GM18873 (cell line): Measurements from ENCODE around the gene KCNK18.
"Not testable (repeated sequence)": the region's sequence is repeated elsewhere in the genome, so short reads cannot be mapped to it uniquely, and the experiment has no call there.

Source experiments
- ATAC-seq: cut with Tn5 transposase; IDR thresholded peaks from one replicate; pipeline ENCODE4 v1.9.1; 2021; ENCODE audit warnings: mild to moderate bottlenecking, moderate library complexity, moderate number of reproducible peaks; ENCODE audit not compliant: unreplicated experiment, low FRiP score

The KCNK18 gene

DNA sequence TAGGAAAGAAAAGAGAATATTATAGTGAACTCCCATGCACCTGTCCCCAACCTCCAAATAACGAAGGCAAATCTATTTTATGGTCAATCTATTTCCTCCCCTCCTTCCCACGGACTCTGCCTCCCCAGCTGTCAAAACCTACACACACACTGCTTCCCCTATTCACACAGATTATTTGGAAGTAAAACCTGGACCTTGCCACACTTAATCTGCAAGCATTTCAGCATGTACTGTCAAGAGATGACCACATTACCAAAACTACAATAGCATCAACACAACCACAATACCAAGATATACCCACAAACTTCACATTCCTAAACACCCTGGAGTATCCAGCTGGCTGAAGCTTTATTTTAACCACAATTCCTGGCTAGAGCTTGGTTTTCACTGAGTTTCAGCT lies 27.8 kb upstream of the KCNK18 start:
- ATAC-seq: no peak

DNA sequence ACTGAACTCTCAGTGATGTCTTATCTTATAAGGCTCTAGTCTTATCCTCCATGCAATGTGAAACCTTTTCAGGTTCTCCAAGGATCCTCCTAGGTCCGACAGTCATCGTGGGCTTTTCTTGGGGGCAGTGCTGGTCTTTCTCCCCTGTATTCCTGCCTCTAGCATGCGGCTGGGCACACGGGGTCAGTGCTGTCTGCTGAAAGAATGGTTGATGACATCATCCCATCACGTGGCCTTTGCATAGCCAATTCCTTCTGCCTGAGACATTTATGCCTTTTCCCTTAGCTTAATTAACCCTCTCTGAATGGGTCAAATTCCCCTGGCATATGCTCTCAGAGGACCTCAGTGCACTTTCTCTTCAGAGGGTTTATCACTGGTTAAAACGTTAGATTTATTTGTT lies 27.0 kb upstream of the KCNK18 start:
- ATAC-seq: no peak

DNA sequence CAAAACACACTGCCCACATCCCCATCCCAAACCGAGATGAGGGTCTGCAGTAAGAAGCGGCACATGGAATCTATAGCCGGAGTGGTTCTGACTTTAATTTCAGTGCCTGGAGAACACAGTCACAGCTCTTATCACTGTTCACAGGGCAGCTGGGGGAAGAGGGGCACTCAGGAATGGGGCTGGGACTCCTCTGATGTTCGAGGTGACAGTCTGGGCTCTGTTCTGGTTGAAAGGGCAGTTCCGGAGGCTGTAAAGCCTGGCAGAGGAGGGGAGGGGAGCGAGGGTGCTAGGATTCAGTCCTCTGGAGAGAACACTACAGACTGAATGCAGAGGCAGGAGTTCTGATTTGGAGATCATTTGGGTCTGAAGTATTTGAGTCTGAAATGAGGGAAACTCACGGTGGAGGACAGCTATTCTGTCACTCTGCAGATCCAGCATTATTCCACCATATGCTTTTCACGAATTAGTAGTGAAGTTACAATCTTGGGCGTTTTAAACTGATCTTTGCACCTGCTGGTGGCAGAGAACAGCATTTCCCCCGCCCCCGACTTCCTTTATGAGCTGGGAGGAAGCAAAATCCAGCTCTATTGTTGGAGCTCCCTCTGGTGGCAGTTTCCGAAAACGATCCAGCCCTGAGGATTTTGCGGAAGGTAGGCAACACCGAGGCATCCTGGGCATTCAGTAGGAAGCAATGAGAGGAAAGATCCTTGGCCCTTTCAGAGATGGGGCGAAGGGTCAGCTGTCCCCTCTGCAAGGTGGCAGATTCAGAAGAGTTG lies 22.7 kb upstream of the KCNK18 start:
- ATAC-seq: peak; percentile 75

DNA sequence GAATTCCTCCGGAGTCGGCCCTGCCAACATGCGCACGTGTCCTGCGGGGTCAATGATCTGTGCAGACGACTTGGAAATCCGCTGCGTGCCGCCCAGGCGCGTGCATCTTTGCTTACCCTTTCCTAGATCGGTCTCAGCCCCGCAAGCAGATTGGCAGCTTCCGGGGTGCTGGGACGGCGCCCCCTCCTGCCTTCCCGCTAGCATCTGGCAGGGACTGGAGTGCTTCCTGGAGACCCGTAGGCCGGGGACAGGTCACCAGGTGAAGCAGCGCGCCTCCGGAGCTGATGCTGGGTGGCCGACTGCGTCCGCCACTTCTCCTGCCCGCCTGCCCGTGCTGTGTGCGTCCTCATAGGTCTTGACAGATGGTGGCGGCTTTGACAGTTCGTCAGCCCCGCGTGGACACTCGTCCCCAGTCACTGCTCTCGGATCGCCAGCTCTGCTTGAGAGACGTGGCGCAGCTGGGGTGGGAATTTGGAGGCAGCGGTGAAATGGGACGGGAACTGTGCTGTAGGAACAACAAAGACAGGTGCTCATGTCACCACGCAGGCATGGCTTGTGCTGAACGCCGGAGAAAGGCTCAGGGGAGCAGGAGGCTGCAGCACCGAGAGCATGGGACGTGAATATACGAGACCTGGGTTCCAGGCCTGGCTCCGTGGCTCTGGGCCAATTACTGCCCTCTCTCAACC lies 21.9 kb upstream of the KCNK18 start:
- peak; percentile 20 for ATAC-seq

DNA sequence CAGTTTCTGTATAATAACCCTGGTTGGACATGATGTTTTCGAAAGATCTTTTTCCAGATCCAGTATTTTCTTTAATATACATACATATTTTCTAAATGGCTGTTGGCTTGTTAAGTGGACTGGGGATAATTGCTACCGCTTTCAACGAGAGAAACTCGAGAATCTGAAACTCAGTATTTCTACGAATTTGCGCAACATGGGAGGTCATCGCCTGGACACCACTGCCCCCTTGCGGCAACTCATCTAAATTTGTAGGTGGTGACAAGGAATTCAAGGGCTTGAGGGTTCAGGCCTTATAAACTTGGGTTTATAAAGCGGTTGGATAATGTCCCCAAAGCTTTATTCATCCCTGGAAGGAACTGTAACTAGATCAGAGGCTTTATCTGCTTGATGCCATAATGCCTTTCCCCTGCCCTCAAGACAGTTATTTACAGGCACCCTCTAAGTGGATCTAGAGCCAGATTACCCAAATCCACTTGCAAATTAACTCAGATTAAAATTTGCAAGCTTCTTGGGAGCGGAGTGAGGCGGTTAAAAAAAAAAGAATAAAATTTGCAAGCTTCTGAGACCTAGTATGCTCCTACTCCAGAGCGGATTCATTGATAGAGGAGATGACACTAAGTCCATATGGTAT lies 21.3 kb upstream of the KCNK18 start:
- peak; percentile 39 for ATAC-seq

DNA sequence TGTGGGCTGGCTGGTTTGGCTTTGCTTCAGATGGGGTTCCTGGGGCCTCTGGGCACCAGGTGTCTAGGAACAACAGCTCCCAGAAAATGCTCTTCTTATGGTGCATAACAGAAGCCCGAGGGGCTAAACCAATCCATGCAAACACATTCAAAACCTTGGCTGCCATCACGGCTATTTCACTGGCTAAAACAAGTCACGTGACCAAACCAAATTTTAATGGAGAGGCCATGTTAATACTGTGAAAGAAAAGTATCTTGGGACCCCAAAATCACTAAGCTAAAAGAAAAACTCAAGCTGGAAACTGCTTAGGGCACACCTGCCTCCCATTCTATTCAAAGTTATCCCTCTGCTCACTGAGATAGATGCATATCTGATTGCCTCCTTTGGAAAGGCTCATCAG lies 19.1 kb upstream of the KCNK18 start:
- no peak for ATAC-seq

DNA sequence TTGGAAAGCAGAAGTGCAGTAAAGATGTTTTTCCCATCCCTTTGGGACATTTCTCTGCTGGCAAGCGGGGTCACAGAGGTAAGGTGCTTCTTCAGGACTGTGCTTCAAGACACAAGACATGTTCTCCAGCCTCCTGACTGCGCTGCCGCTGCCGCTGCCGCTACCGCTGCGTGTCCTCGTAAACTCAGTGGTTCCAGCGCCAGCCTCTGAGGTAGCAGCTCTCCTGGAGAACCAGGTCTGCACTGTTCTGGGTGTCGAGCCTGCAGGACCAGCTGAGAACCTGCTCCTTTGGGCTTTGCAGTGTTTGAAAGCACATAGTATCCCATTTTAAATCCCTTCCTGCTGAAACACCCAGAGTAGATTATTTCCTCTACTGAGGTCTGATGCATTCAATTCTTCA lies 13.0 kb upstream of the KCNK18 start:
- no peak for ATAC-seq

DNA sequence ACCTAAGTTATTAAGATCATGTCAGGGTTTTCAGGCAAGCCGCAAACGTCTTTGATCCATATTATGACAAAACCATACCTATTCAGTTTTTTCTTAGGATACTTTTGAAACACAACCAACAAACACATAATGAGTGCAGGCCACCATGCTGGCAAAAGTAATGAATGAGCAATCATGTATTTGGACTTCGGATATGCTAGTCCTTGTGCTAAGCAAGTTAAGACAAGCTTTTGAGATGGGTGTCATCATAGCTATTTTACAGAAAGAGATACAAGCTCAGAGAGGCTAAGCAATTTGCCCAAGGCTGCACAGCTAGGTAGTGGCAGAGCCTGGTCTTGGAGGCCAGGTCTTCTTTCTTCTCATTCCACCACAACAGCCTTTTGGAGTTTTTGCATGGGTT lies 12.5 kb upstream of the KCNK18 start:
- ATAC-seq: no peak

DNA sequence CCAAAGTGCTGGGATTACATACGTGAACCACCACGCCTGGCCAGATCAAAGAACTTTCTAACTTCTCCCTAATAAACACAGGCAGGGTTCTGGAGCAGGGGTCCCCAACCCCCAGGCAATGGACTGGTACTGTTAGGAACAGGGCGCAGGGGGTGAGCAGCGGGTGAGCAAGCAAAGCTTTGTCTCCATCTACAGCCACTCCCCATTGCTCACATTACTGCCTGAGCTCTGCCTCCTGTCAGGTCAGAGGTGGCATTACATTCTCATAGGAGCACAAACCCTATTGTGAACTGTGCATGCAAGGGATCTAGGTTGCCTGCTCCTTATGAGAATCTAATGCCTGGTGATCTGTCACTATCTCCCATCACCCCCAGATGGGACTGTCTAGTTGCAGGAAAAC lies 11.5 kb upstream of the KCNK18 start:
- ATAC-seq: not testable (repeated sequence)

DNA sequence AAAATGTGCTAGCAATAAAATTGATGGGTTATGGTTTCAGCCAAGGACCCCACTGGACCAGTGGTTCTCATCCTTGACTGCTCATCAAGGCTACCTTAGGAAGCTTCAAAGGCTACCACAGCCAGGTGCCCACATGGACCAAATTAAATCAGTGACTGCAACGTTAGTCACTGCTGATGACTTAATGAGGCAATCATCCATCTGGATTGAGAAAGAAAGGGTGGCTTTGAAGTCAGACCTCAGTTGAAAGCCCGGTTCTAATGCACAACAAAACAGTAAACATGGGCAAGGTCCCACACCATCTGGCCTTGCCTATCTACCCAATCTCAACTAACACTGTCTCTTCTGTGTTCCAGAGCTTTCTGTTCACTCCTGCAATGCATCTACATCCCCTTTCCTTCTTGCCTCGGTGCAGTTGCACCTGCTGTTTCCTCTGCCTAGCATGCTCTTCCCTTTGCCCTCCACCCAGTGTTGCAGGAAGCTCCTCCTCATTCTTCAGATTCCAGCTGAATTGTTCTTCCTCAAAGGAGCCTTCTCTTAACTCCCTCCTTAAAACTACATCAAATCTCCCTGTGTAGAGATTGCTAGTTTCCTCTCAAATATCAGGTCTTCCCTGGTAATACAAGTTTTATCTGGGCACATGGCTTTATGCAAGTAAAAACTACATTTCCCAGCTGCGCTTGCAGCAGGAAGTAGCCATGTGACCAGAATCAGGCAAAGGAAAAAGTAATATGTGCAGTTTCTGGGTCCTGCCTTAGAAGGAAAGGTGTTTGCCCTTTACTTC lies 10.3 kb upstream of the KCNK18 start:
- ATAC-seq: no peak

DNA sequence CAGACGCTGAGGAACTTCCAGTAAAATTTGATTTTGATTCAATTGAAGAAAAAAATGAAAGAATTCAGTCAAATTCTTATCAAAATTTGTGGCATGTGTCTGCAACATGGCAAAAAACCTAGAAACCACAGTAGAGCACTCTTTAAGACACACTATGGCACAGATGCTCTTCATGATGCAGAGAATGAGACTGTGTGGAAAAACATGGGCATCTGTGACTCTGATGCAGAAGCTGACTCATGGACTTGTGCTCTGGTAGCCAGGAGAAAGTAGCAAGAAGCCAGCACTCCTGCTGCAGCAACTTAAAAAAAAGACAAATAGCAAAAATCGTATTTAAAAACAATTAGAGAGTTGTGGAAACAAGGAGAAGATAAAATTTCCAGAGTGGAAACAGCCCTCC lies 8.9 kb upstream of the KCNK18 start:
- no peak for ATAC-seq

DNA sequence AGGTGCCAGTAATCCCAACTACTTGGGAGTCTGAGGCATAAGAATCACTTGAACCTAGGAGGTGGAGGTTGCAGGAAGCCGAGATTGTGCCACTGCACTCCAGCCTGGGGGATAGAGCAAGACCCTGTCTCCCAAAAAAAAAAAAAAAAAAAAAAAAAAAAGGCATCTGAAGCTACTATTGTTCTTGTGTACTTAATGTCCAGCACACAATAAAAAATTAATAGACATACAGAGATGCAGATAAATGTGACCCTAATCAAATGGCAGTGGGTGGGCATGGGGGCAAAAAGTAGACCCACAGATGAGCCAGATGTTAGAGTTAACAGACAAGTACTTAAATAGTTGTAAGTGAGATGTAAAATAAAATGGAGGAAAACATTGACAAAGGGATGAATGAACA lies 7.7 kb upstream of the KCNK18 start:
- ATAC-seq: no peak

DNA sequence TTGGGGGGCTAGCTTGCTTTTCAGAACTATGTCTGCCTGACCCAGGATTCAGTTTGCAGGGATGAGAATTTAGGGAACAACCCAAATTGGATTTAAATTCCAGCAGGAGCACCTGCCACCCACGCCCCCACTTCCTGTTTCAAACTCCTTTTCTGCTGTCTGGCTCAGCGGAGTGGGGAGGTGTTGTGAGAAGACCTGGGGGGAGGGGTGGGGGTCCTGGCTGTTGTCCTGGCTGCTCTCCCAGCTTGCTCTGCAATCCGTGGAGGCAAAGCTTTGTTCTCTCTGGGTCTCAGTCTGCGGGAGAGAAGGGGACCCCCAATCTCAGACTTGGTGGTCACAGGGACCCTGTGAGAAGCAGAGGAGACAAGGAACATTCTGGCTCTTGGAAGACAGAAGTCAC lies 799 bp downstream of the KCNK18 start:
- no peak for ATAC-seq

DNA sequence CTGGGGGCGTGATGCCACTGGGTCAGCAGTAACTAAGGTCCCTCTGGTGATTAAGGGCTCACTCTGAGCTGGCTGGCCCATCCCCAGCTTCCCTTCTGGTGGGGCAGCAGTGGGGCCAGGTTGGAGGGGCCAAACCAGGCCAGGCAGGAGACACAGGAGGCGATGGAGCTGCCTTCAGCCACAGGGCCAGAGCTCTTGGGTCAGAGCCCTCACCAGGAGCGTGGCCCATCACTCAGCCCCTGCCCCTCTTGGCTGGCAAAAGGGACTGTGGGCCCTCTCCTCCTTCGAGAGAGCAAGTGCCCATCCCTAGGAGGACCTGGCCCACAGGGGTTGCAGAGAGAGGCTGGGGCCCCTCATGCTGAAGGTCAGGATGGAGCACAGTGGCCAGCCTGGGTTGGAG lies 4.5 kb downstream of the KCNK18 start:
- ATAC-seq: no peak

DNA sequence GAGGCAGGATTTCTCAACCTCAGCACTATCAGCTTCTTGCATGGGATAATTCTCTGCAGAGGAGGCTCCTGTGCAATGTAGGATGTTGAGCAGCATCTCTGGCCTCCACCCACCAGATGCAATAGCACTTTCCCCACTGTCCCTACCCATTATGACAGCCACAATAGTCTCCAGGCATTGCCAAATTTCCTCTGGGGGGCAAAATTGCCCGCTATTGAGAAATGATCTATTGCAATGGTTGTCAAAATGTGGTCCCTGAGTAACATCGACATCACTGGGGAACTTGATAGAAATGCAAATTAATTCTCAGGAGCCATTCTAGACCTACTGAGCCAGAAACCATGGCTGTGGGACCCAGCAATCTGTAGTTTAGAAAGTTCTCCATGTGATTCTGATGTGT lies 7.0 kb downstream of the KCNK18 start:
- no peak for ATAC-seq

DNA sequence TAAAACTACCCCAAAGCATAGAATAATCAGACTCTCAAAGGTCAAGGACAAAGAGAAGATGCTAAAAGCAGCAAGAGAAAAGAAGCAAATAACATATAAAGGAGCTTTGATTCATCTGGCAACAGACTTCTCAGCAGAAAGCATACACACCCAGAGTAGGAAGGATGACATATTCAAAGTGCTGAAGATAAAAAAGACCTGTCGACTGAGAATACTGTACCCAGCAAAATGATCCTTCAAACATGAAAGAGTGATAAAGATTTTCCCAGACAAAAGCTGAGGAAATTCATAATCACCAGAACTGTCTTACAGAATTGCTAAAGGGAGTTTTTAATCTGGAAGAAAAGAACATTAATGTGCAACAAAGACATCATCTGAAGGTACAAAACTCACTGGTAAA lies 14.9 kb downstream of the KCNK18 start:
- no peak for ATAC-seq

DNA sequence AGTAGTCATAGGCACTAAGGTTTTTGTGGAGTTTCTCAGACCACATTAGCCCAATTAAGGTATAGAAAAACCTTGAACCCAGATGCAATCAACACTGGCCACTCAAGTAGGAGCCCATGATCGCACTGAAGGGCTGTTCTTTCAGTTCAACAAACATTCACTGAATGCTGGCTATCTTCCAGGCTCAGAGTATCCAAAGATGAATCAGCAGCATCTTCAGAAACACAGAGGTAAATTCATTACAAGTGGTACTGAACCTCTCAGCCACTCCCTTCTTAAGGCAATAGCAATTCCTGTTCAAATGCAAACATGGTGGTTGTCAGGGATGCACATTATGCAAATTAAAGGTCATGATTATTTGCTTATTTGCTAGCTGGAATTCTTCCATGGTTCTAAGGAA lies 17.1 kb downstream of the KCNK18 start:
- ATAC-seq: no peak

DNA sequence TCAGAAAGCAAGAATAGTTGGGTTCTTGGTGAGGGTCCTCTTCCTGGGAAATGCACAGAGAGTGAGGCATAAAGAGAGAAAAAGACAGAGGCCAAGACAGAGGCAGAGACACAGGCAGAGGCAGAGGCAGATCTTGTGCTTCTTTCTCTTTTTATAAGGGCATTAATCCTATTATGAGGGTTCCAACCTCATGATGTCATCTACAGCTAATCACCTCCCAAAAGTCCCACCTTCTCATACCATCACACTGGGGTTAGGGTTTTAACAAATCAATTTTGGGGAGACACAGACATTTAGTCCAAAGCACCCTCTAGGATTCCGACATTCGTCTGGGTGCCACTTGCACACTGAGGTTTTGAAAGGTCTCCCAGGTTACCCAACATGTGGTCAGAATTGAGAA lies 17.8 kb downstream of the KCNK18 start:
- ATAC-seq: no peak

DNA sequence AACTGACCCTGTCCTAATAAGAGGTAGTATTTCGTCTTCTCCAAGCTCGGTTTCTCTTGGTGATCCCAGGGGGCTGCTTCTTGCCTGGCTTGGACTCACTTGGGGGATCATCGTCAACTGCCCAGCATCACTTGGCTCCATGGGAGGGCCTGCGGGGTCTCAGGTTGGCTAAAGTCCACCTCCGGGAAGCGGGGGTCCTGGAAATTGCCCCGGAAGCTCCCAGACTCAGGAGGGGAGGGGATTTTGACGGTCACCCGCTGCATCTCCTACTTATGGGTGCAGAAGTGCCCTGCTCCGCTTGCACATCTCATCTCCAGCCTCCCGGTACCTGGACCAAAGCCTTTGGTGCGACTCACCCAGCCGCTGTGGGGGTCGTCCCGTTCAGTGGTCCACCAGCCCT lies 18.7 kb downstream of the KCNK18 start:
- no peak for ATAC-seq

DNA sequence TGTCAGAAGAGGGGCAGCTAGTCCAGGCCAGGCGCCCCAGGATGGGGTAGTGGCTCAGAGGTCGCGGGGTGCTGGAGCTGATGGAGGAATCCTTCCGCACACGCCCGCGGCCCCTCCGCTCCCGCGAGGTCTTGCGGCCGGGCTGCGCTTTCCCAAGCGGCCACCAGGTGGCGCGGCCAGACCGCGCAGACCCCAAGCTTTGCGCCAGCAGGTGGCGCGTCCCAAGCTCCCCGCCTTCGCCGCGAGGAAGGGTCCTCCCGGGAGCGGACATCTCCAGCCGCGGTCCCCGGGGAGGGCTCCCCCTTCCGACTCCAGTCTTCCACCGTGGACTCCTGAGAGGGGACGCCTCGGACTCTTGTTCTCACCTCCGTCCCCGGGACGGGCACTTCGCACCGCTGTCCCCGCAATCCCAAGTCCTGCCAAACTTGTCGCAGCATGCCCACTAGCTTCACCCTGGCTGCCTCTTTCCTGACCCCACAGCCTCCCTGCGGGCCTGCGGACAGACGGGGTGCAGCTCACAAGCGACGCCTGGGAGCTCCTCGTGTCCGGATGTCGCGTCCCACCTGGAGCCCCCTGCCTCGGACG lies 19.4 kb downstream of the KCNK18 start:
- ATAC-seq: peak; percentile 68
